KG1 (cell line): ENCODE measurements around the gene TNFRSF6B.
"Not testable (repeated sequence)": the region's sequence is repeated elsewhere in the genome, so short reads cannot be mapped to it uniquely, and the experiment has no call there.

Experiments used
- DNase-seq: peaks from one replicate; lab custom pipeline; 2025; lab: John Stamatoyannopoulos, UW

TNFRSF6B gene

GRCh38 chr20:63696628-63697356 lies at the start of gene TNFRSF6B:
TSS of gene TNFRSF6B (plus strand) at chr20:63696652. CDS start at chr20:63696768, 116 bp downstream.
- DNase-seq = no peak

- no peak for DNase-seq
Measured at GRCh38 chr20:63648190-63648589, 48.3 kb upstream of the TNFRSF6B start.

GRCh38 chr20:63648895-63649589 lies 47.4 kb upstream of the TNFRSF6B start:
- no peak for DNase-seq

- DNase-seq = not testable (repeated sequence)
Measured at GRCh38 chr20:63650486-63650885, 46.0 kb upstream of the TNFRSF6B start.

GRCh38 chr20:63651942-63652191 lies 44.6 kb upstream of the TNFRSF6B start:
- DNase-seq = no peak

GRCh38 chr20:63652192-63652980 lies 44.1 kb upstream of the TNFRSF6B start:
- no peak for DNase-seq

GRCh38 chr20:63653041-63653973 lies 43.1 kb upstream of the TNFRSF6B start, which contains the start of gene STMN3:
TSS of gene STMN3 (minus strand) at chr20:63653424. CDS start at chr20:63653345, 79 bp downstream.
- peak; percentile 85 for DNase-seq

GRCh38 chr20:63653974-63654668 lies 42.3 kb upstream of the TNFRSF6B start:
- DNase-seq = no peak

GRCh38 chr20:63655249-63655648 lies 41.2 kb upstream of the TNFRSF6B start:
- no peak for DNase-seq

- no peak for DNase-seq
Measured at GRCh38 chr20:63656451-63656850, 40.0 kb upstream of the TNFRSF6B start.

- DNase-seq = no peak
Measured at GRCh38 chr20:63657260-63657936, 39.1 kb upstream of the TNFRSF6B start.

GRCh38 chr20:63657937-63658748 lies 38.3 kb upstream of the TNFRSF6B start, which contains the start of gene RTEL1:
TSS of gene RTEL1 (plus strand) at chr20:63658312. CDS start at chr20:63659403, 1,091 bp downstream.
- DNase-seq = peak; percentile 96

GRCh38 chr20:63658749-63659187 lies 37.7 kb upstream of the TNFRSF6B start:
- no peak for DNase-seq

GRCh38 chr20:63659370-63659769 lies 37.1 kb upstream of the TNFRSF6B start:
- no peak for DNase-seq

- not testable (repeated sequence) for DNase-seq
Measured at GRCh38 chr20:63660174-63660573, 36.3 kb upstream of the TNFRSF6B start.

GRCh38 chr20:63660622-63661021 lies 35.8 kb upstream of the TNFRSF6B start:
- DNase-seq = no peak

GRCh38 chr20:63661108-63661507 lies 35.3 kb upstream of the TNFRSF6B start:
- no peak for DNase-seq

GRCh38 chr20:63661959-63662812 lies 34.3 kb upstream of the TNFRSF6B start:
- no peak for DNase-seq
